CD4-positive, alpha-beta T cell (primary cell): ENCODE measurements around the gene DUSP22. TPM values are rescaled to one million over a fixed set of nuclear protein-coding genes. Genes with fewer than 3 reads are reported as not detected.

Experiments
- ATAC-seq: fragments of 200-7000 bp; cut with Tn5 transposase; one replicate; pipeline ENCODE4 v1.10.0; 2022; ENCODE audit warnings: mild to moderate bottlenecking; ENCODE audit not compliant: poor library complexity
- CTCF ChIA-PET: fragments of 350-600 bp; sonication (Branson Sonifier 250); formaldehyde crosslinking; loops from one replicate; lab custom pipeline; 2021; ENCODE audit warnings: antibody characterized with exemption, inconsistent platforms; lab: Charles Lee
- POLR2A ChIA-PET: fragments of 350-600 bp; sonication (Branson Sonifier 250); formaldehyde crosslinking; loops from one replicate; lab custom pipeline; 2021; ENCODE audit warnings: antibody characterized with exemption, inconsistent platforms; lab: Charles Lee
- DNase-seq, 14 experiments: peaks; one replicate each; pipeline ENCODE4 v3.0.0-alpha.2; 2013 to 2020; ENCODE audit warnings: mixed read lengths in 2 of 14
- H3K27ac ChIP-seq, 2 donors: one replicate each; pipeline versions ENCODE4 v1.5.1 to v1.7.0; 2013; ENCODE audit warnings: low read length in 2 of 2, low read depth in 1 of 2, mild to moderate bottlenecking in 1 of 2
- H3K27me3 ChIP-seq, 2 experiments: 1 replicate in 1 of 2; 2 replicates in 1 of 2; pipeline versions ENCODE4 v1.6.1 to v1.7.0; 2013; ENCODE audit warnings: low read length in 2 of 2, control low read depth in 1 of 2, mild to moderate bottlenecking in 1 of 2, moderate library complexity in 1 of 2; ENCODE audit not compliant: insufficient read depth in 2 of 2, control insufficient read depth in 1 of 2
- H3K36me3 ChIP-seq: one replicate; pipeline ENCODE4 v1.6.1; 2013; ENCODE audit warnings: low read length, control low read depth; ENCODE audit not compliant: insufficient read depth
- H3K4me1 ChIP-seq: one replicate; pipeline ENCODE4 v1.6.1; 2013; ENCODE audit warnings: low read length, control low read depth; ENCODE audit not compliant: insufficient read depth
- H3K4me3 ChIP-seq: one replicate; pipeline ENCODE4 v1.5.1; 2013; ENCODE audit warnings: mild to moderate bottlenecking, low read length, moderate library complexity
- H3K9me3 ChIP-seq, 2 experiments: 1 replicate in 1 of 2; 2 replicates in 1 of 2; pipeline versions ENCODE4 v1.6.1 to v1.7.0; 2013; ENCODE audit warnings: low read length in 2 of 2, mild to moderate bottlenecking in 2 of 2, control low read depth in 1 of 2, moderate library complexity in 1 of 2; ENCODE audit not compliant: control insufficient read depth in 1 of 2, insufficient read depth in 1 of 2
- H3K27ac Mint-ChIP-seq: one replicate; pipeline ENCODE4 v1.8.0; 2020; ENCODE audit warnings: mixed read lengths
- H3K27me3 Mint-ChIP-seq: one replicate; pipeline ENCODE4 v1.8.0; 2021; ENCODE audit warnings: mixed read lengths
- H3K36me3 Mint-ChIP-seq: one replicate; pipeline ENCODE4 v1.8.0; 2021; ENCODE audit warnings: low read depth, mixed read lengths
- H3K4me1 Mint-ChIP-seq: one replicate; pipeline ENCODE4 v1.8.0; 2021; ENCODE audit warnings: low read depth, mixed read lengths
- H3K4me3 Mint-ChIP-seq: one replicate; pipeline ENCODE4 v1.8.0; 2020; ENCODE audit warnings: mild to moderate bottlenecking, mixed read lengths
- H3K9me3 Mint-ChIP-seq: one replicate; pipeline ENCODE4 v1.8.0; 2020; ENCODE audit warnings: mixed read lengths
- CTCF ChIP-seq: fragments of 200-600 bp; IDR thresholded peaks from one replicate; pipeline ENCODE4 v1.8.0; 2022; ENCODE audit warnings: antibody characterized with exemption, mild to moderate bottlenecking
- intact Hi-C, 2 experiments: fragments of 100-400 bp; cut with DNase I in 1 of 2; cut with micrococcal nuclease in 1 of 2; formaldehyde crosslinking; loops; one replicate each; pipeline versions ENCODE4 v1.15.1 to v1.9.0; 2023 to 2025; cut with DNase I, micrococcal nuclease
- total RNA-seq, 174 experiments: library from RNA in 2 of 174; stranded (reverse) in 2 of 174; gene quantifications; one replicate each; pipeline ENCODE4 v1.2.3 and lab custom pipeline; 2021 to 2026

The DUSP22 gene
- total RNA-seq, 2 experiments from 2014 or later, result 25.4 to 26.3 TPM

- CTCF ChIA-PET, result no interaction called here
- POLR2A ChIA-PET, result interaction anchor here (0.6 to 1.2 kb wide), 2 partner anchors 8 to 17 kb away, joined by 3 to 4 read pairs; no protein-coding TSS in a partner anchor
- Mint-ChIP-seq H3K4me3 (no peak overlapping the region), H3K9me3 (no peaks in the 10 kb centered on the region), H3K27ac (no peak overlapping the region), H3K27me3 (no peaks in the 10 kb centered on the region), H3K4me1 (no peaks in the 10 kb centered on the region), H3K36me3 (peaks cover 62% of the 10 kb centered on the region)
- no peak for TF ChIP-seq CTCF
- no peak for DNase-seq
- ATAC-seq, result no peak
- H3K27ac ChIP-seq, result no peak overlapping the region
- H3K9me3 ChIP-seq, result peaks cover 0 to 49% of the 10 kb centered on the region in 2 experiments
- peaks cover 12% of the 10 kb centered on the region for H3K36me3 ChIP-seq
- H3K4me1 ChIP-seq, result no peaks in the 10 kb centered on the region
- H3K27me3 ChIP-seq, result no peaks in the 10 kb centered on the region
- intact Hi-C loops, result no loop called here
- no peak overlapping the region for H3K4me3 ChIP-seq
Observed at GRCh38 chr6:349491-349921, 57.2 kb downstream of the DUSP22 start.

DNA sequence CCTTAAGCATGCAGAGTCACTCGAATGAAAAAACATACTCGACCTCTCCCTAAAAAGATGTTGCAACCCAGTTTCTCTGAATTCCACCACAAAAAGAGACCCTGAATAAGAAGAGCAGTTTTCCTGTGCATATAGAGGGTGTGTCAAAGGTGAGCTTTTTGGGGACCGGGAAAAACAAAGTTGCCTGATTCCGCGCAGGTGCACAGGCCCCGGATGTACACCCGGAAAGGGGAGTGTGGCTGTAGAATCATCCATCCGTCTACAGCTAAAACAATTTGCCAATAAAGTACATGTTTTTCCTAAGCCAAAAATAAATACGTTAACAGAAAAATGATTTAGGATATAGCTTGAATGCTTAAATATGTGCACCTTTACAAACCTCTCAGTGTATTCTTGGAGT is 58.1 kb downstream of the DUSP22 start:
- Mint-ChIP-seq H3K4me1 (no peaks in the 10 kb centered on the region), H3K27ac (no peak overlapping the region), H3K4me3 (no peak overlapping the region), H3K36me3 (peaks cover 62% of the 10 kb centered on the region), H3K27me3 (no peaks in the 10 kb centered on the region), H3K9me3 (no peaks in the 10 kb centered on the region)
- intact Hi-C loops, result no loop called here
- POLR2A ChIA-PET, result interaction anchor here (1.2 kb wide), 1 partner anchor 9 kb away, joined by 4 read pairs; no protein-coding TSS in a partner anchor
- Histone ChIP-seq H3K27ac (no peak overlapping the region), H3K27me3 (no peaks in the 10 kb centered on the region), H3K4me3 (no peak overlapping the region), H3K9me3 (peaks cover 0 to 54% of the 10 kb centered on the region in 2 experiments), H3K4me1 (no peaks in the 10 kb centered on the region), H3K36me3 (peaks cover 12% of the 10 kb centered on the region)
- ATAC-seq (no peak), DNase-seq (no peak)
- TF ChIP-seq CTCF, result no peak
- CTCF ChIA-PET, result interaction anchor here (0.7 kb wide), 1 partner anchor 10 kb away, joined by 3 read pairs; no protein-coding TSS in a partner anchor

GRCh38 chr6:351011-351866 is 59.0 kb downstream of the DUSP22 start:
- Mint-ChIP-seq H3K27me3 (no peaks in the 10 kb centered on the region), H3K4me3 (no peak overlapping the region), H3K4me1 (no peaks in the 10 kb centered on the region), H3K9me3 (no peaks in the 10 kb centered on the region), H3K27ac (no peak overlapping the region), H3K36me3 (peaks cover 53% of the 10 kb centered on the region)
- no peak for TF ChIP-seq CTCF
- no peaks in the 10 kb centered on the region for H3K4me1 ChIP-seq
- H3K27ac ChIP-seq, result no peak overlapping the region
- H3K36me3 ChIP-seq, result peaks cover 12% of the 10 kb centered on the region
- H3K9me3 ChIP-seq, result peaks cover 0 to 54% of the 10 kb centered on the region in 2 experiments
- ATAC-seq, result no peak
- ChIA-PET POLR2A (interaction anchor here (0.6 kb wide), 1 partner anchor 11 kb away, joined by 3 read pairs; no protein-coding TSS in a partner anchor), CTCF (interaction anchor here (0.7 kb wide), 1 partner anchor 11 kb away, joined by 3 read pairs; no protein-coding TSS in a partner anchor)
- no peak overlapping the region for H3K4me3 ChIP-seq
- intact Hi-C loops, result no loop called here
- no peak for DNase-seq
- H3K27me3 ChIP-seq, result no peaks in the 10 kb centered on the region
